Astrocyte of the cerebellum (primary cell): ENCODE measurements around the gene DIP2B.

ENCODE experiments used
- DNase-seq: peaks from one replicate; pipeline ENCODE4 v3.0.0-alpha.2; 2011; ENCODE audit warnings: low read depth
- H3K4me3 ChIP-seq: 2 replicates; pipeline ENCODE4 v1.5.1; 2011; ENCODE audit warnings: mild to moderate bottlenecking, low read depth, low read length, moderate library complexity
- in situ Hi-C: cut with HindIII; loops from 2 replicates; pipeline ENCODE4 v1.10.0; 2017; ENCODE audit warnings: low sequenced_read_pairs
- TF ChIP-seq, protein P1 (sequence below): IDR thresholded peaks from 2 replicates; pipeline ENCODE4 v1.5.1; 2012; ENCODE audit warnings: low read length, low read depth, moderate library complexity, mild to moderate bottlenecking; ENCODE audit errors: missing control alignments

The DIP2B gene

GRCh38 chr12:50528800-50529199, 24.0 kb downstream of the DIP2B start:
- TF ChIP-seq, protein P1, sequence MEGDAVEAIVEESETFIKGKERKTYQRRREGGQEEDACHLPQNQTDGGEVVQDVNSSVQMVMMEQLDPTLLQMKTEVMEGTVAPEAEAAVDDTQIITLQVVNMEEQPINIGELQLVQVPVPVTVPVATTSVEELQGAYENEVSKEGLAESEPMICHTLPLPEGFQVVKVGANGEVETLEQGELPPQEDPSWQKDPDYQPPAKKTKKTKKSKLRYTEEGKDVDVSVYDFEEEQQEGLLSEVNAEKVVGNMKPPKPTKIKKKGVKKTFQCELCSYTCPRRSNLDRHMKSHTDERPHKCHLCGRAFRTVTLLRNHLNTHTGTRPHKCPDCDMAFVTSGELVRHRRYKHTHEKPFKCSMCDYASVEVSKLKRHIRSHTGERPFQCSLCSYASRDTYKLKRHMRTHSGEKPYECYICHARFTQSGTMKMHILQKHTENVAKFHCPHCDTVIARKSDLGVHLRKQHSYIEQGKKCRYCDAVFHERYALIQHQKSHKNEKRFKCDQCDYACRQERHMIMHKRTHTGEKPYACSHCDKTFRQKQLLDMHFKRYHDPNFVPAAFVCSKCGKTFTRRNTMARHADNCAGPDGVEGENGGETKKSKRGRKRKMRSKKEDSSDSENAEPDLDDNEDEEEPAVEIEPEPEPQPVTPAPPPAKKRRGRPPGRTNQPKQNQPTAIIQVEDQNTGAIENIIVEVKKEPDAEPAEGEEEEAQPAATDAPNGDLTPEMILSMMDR = no peak
- in situ Hi-C loops = no loop called here
- DNase-seq = no peak
- no peak overlapping the region for H3K4me3 ChIP-seq

GRCh38 chr12:50529345-50529744, 24.6 kb downstream of the DIP2B start:
- in situ Hi-C loops = no loop called here
- TF ChIP-seq, protein P1 = no peak

DNA sequence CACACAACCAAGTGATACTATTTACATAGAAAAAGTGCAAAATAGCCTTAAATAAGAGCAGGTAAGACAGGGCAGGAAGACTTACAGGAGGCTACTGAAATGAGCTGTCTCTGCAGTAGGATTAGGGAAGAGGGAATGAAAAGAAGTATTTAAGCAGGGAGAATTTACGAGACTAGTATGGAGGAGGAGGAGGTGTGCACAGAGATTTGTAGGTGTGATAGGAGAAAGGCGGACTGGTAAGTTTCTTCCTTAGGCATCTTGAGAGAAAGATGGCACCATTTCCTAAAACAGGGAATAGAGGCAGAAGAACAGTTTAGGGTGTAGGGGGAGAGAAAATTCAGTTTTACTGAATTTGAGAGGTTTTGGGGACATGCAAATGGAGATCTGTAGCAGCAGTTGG, 25.7 kb downstream of the DIP2B start:
- in situ Hi-C loops = no loop called here
- no peak for DNase-seq
- H3K4me3 ChIP-seq = no peak overlapping the region
- TF ChIP-seq, protein P1 = no peak

More at GRCh38 chr12:50529345-50529744, 24.6 kb downstream of the DIP2B start:
- DNase-seq = no peak
- no peak overlapping the region for H3K4me3 ChIP-seq

GRCh38 chr12:50533203-50533584, 28.4 kb downstream of the DIP2B start:
- TF ChIP-seq, protein P1 = no peak
- no peak overlapping the region for H3K4me3 ChIP-seq
- no peak for DNase-seq
- in situ Hi-C loops = no loop called here

GRCh38 chr12:50533971-50534370, 29.2 kb downstream of the DIP2B start:
- in situ Hi-C loops = no loop called here
- TF ChIP-seq, protein P1 = no peak
- no peak for DNase-seq
- H3K4me3 ChIP-seq = no peak overlapping the region

- TF ChIP-seq, protein P1 = no peak
- H3K4me3 ChIP-seq = no peak overlapping the region
- in situ Hi-C loops = no loop called here
- DNase-seq = no peak
Measured at GRCh38 chr12:50536831-50537537, 32.2 kb downstream of the DIP2B start.
